Stimulated activated CD8-positive, alpha-beta memory T cell treated with anti-CD3 and anti-CD28 coated beads, Interleukin-4, amount 100 ng/mL, for 1 hour (primary cell): ENCODE measurements around the gene SDCCAG8.

ENCODE experiments used
- DNase-seq, 2 donors: peaks; one replicate each; pipeline ENCODE4 v3.0.0-alpha.2; 2020; ENCODE audit warnings: low read depth in 2 of 2, low spot score in 1 of 2

SDCCAG8 gene

DNA sequence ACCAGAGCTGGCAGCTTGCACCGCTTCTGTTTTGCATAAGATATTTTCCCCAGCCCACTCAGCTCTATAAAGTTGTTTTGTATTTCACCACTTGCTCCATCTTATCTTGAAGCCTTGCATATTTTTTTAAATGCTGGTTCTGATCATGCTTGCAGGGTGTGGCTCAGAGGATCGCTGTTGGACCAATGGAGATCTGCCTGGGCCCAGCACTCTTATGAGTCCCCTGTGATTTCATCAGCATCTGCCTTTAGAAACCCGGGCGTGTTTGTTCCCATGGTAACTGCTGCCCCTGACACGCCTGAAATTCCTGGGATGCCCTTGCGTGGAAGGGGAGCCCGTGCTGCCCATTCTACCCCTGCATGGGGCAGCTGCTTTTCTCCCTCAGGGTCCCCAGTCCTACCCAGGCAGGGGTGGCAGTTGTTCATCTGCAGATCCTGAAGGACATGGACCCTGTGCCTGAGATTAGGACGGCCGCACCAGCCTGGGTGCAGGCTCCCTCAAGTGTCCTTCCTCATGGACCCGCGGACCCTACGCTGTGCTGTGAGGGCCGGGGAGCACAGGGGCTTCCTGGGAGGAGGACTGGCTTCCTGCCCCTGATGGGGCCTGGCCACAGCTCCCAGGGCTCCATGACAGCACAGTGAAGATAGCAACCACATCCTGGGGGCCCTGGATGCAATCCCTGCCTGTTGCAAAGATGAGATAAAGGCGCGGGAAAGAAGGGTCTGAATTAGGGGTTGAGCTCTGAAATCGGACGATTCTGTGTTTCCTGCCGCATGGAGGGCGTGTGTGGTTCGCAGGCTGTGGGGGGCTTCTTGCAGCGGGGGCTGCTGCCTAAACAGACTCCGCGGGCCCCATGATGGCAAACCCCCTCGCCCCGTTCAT lies 226.5 kb downstream of the SDCCAG8 start:
- DNase-seq, result no peak

DNA sequence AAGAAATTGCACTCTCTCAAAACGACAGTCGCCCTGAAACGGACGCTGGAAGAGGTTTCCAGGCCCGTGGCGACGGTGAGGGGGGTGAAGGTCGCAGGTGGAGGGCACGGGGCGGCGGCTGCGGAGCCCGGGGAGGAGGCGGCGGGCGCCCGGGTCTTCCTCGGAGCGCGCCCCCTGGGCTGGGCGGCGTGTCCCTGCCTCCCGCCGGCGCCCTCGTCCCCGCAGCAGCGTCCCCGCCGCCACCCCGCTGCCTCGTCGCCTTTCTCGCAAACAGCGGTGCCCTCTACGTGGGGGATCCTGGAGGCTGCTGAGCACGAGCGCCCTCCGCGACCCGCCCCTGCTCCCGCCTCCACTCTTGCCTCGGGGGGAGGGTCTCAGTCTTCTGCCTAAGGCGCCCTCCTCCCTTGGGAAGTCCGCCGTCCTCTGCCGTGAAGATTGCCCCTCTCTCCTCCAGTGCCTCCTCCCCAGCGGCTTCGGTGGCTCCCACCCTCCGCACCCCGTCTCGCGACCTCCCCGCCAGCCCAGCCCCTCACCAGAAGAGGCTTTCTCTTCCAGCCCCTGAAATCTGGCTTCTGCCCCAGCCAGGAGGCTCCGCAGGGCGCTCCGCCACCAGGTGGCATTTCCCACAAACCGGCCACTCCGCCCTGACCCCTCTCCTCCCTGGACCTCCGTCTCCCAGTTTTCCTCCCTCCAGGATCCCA lies 227.4 kb downstream of the SDCCAG8 start:
- DNase-seq, result no peak

DNA sequence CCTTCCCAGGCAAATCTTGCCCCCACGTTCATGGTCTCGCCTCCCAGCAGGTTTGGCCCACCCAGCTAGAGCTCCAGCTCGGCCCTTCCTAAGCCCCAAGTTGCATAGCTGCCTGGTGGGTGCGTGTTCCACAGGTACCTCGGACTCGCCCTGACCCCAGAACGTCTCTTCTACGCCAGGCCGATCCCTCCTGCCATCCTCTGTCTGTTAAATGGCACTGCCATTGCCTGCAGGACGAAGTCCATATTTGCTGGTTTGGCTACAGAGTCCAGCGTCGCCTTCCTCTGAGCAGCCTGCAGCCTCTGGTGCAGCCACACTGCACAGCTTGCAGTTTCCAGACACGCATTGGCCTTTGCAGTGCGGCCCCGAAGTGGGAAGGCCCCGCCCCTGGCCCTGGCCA lies 228.1 kb downstream of the SDCCAG8 start:
- DNase-seq, result no peak

DNA sequence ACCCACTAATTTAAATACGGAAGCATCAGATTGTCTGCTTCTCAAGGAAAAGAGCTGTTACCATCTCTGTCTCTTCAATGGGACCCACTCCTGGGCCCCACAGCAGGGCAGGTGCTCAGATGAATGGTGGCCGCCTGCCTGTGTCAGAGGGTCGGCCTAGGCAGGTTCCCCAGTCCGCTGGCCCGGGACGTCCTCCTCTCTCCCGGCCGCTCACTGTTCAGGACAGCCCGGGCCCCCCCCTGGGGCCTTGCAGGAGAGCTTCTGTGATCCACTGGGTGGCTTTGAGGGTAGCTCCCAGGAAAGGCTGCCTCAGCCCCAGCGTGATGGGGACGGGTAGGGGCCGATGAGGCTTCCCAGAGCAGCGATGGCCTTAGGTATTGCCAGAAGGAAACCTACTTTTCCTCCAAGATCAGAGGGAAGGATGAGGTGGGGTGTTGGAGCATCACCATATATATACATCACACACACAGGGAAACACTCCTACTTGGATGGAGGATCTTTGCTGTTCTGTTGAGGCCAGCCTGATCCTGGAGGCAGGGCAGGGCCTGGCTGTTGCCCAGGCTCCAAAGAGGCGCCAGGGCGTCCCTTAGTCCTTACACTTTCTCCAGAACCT lies 231.3 kb downstream of the SDCCAG8 start:
- DNase-seq, result no peak

DNA sequence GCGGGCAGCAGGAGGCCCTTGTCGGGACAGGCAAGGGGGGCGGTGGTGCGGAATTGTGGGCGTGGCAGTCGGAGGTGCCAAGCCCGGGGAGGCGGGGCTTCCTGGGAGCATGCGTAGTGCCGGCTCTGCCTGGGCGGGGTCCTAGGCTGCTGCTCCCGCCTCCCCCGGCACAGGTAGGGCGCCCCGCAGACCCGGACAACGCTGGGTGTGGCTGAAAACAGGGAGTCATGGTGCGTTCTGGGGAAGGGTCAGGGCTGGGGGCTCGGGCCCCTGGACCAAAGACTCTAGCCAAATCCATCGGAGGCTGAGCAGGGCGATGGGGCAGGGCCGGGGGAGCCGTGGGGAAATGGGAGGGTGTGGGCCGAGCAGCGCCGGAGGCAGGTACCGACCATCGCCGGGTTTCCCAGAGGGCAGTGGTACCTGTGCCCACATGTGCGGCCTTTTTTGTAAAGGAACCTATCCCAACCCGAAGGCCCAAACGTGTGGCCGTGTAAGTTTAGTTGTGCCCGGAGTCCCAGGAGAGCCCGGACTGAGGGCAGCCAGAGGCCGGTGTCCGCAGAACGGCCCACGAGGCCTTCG lies 231.9 kb downstream of the SDCCAG8 start:
- no peak for DNase-seq

DNA sequence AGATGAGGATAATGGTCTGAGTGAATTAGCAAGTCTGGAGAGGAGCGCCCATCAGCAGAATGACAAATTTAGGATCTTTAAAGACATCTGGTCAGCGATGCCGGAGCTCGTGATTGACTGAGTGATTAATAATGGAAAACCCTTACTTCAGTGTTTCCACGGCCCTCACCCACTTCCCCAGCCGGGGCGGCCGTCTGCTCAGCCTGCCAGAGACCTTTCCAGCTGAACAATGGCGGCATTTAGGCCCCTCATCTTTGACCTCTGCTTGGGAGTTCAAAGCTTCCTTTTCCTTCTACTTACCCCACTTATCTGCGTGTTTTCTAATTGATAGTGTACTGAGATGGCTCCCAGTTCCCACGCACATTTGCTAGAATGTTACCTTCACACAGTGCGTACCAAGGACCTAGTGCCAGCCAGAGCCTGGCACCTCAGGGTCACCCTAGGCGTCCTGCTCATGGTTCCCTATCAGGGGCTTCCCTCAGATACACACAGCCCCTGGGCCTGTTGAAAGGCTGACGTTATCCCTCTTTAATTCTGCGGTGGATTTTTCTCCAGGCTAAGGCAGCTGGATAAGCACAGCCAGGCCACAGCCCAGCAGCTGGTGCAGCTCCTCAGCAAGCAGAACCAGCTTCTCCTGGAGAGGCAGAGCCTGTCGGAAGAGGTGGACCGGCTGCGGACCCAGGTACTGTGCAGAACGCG lies 232.8 kb downstream of the SDCCAG8 start:
- DNase-seq, result no peak

DNA sequence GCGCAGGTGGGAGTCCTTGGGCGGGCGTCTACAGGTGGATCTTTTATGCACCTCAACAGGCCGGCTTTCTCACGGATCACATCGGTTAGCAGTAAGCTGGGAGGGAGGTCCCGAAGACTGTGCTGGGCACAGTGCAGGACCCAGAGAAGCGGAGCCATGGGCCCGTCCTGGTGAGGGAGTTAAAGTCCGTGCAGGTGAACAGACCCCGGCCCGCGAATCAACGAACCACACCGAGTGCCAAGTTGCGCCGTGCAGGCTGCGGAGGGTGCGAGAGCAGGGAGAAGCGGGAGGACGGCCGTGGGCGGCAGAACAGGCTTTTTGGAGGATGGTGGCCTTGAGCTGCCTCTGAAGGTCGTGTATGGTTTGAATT lies 233.3 kb downstream of the SDCCAG8 start:
- DNase-seq, result no peak

DNA sequence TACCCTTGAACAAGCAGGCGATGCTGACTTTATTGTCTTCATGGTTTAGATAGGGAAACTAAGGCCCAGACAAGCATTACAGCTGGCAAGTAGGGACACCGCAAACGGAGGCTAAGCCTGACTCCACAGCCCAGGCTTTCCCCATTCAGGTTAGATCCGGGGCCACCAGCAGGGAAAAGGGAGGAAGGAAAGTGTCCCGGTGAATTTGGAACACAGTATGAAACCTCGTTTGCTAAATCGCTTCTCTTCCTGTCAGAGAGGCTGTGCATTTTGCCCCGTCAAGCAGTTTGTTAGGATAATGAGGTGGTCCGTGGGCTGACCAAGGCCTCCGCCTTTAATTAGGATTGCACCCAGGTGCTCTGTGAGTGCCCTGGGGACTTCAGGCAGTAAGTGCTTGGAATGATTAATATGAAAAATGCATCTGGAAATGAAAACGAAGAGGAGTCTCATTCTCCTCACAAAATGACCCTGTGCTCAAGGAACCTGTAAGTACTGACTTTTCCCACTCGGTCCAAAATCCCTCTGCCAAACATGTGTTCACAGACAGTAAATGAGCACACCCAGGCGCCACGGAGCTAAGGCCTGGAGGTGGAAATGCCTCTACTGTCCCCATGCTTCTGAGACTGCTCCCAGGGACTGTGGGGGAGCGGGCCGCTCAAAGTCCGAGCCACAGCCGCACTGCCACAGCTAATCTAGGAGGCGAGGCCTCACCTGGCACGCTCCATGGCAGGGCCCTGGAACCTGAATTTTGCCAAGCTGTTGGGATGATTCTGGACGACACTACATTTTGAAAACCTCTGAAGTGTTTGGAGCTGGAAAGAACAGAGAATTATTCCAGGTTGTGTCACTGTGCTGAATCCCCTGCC lies 234.1 kb downstream of the SDCCAG8 start:
- no peak for DNase-seq

DNA sequence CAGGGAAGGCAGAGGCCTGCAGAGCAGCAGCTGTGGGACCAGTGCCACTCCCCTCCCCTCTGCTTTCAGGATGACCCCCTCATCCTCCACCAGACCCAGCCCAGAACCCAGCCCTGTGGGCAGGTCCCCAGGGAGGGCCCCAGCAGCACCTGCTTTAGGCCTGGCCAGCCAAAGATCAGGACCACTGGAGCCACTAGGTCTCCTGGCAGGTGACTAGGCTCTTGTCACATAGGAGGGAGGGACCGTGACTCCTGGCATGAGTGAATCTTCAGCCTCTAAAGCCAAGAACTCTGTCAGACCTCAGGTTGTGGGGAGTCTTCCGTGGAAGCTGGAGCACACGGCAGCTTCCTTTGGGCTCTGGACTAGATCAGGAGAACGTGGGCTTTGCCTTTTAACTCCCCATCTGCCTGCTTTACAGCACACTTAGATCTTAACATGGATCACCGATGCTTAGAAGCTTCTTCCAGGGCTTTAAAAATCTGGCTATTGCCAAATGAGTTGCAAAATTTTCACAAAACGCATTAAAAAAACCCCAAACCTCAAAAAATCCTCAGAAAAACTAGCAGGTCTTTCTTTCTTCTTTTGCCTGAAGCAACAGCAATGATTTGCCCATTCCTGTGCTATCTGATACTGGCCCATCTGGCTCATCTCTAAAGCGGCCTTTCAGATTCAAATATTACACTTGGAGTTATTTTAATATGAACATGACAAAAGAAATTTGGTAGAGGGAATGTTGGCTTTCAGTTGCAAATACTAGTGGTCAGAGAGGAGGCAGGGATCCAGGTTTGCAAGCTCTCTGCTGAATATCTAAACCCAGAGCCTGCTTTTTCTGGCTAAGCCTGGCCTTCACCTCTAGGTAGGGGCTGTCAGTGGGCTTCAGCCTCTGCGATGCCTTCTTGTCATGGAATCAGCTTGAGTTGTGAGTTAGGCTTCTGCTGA lies 235.2 kb downstream of the SDCCAG8 start:
- DNase-seq, result no peak

DNA sequence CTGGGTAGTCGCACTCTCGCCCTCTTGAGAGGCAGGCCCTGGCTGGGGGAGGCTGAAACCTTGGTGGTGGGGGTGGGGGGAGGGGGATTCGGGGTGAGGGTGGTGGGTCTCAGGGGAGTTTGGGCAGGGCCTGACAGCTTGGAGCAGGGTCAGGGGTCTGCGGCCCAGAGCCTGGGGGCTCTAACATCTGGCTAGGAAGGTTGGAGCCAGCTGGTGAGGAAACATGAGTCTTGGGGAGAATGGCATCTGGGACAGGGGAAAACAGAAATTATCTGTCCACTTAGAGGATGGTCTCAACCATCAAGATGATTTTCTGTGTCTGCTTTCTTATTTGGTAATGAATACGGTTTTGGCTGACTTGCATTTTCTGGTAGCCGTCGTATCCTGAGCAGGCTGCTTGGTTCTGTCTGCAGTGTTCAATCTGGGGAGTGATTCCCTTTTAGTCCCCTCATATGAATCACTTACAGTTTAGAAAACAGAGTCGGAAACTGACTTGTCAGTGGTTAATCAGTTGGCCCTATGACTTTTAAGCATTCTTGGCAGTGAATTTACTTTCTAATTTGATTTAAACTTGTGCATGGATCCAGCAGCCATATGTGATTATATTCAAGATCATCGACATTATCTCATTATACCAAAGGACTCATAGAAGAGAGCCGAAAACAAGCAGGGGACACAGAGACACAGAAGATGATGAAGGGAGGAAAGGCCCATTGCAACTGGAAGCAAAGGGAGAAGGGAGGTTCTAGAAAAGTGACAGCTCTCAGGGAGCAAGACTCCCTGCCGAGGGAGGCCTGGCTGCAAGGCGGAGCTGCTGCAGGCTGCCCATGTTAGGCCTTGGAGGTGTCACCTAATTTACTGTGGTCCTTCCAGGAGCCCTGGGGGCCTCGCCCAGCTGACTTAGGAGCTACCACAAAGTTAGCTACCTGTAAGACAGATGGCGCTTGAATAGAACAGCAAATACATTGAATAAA lies 237.6 kb downstream of the SDCCAG8 start:
- no peak for DNase-seq

DNA sequence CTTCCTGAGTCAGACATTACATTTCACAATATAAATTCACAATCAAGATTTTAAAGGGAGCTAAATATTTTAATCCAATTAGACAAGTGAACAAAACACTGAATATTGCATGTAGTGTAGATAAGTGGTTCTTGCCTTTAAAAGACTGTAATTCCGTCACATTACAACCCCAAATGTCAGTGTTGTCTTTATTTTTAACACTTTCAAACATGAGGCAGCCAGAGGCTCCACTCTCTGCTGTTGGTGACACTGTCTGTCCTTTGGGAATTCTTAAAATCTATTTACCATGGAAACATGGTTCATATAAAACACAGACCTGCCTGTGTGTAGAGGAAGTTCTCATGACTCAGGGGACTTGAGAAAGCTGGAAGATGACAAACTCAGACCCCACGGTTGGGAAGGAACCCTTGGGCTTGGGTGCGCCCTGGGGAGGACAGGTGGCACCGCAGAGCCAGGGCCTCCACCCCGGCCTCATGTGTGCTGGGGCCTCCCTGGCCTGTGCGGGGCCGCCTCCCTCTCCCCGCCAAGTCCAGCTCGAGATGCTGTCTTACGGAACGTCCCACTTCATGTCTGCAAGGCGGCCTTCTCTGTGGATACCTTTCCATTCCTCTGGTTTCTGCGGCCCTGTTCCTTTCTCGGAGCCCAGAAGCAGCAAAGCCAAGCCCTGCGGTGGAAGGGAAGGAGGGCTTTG lies 239.0 kb downstream of the SDCCAG8 start:
- no peak for DNase-seq

DNA sequence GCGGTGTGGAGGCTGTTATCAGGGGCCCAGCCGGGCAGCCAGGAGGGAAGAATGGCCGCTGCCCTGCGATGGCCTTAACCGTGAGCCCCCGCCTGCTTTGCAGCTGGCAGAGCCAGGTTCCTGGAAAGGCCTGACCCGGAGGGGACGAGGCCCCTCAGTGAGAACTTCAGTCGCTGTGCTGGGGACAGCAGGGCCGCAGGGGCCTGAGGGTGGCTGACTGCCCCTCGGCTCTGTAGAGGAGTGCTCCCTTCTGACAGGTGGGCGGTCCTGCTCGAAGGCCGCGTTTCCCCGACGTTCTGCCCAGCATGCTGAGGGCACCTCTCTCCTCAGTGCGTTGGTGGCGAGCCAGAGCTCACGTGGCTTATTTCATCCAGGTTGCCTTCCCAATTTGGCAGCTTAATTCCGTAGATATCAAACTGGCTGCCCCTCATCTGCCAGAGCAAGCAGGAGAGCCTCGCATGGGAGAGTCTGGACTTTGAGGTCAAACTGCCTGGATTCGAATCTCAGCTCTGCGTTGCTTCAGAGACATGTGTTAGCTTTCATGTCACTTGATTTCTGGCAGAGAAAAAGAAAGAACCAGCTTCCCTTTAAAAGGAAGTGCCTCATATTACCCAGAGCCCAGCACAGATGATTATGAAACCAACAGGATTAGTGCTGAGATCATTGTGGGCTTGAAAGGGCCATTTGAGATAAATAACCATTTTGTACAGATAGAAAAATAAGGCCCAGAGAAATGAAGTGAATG lies 239.8 kb downstream of the SDCCAG8 start:
- DNase-seq, result no peak

DNA sequence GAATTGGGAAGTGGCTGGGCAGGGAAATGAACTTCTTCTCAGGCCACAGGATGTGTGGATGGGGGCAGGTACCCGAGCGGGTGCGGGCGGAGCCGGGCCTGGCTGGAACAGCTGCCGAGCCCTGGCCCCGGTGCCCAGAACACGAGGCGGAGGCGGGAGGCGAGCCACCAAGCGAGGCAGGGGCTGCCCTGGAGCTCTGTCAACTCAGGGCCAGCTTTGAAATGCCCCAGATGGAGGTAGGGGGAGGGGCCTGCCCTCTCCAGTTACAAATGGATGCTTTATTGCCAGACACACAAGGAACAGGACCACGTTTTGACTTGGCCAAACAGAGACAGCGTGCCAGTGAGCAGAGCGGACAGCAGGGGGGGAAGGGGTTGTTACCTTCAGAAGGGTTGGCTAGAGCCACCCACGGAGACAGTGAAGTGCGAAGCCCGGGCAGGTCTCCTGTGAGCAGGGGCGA lies 240.4 kb downstream of the SDCCAG8 start:
- DNase-seq, result no peak

DNA sequence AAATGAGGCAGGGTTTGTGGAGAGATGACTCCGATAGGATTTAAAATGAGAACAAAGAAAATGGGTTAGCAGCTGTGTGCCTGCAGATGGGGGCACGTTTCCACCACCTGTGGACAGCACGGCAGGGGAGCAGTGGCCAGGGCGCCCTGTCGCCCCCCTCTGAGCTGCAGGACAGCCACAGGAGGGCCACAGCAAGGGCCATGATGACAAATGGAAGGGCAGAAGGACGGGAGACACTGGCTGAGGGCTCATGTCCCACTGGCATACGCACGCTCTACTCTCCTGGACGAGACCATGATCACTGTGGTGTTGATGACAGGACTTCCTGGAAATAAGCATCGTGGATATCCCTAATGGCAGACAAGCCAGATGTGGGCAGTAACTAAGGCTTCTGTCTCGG lies 241.0 kb downstream of the SDCCAG8 start:
- DNase-seq, result no peak

DNA sequence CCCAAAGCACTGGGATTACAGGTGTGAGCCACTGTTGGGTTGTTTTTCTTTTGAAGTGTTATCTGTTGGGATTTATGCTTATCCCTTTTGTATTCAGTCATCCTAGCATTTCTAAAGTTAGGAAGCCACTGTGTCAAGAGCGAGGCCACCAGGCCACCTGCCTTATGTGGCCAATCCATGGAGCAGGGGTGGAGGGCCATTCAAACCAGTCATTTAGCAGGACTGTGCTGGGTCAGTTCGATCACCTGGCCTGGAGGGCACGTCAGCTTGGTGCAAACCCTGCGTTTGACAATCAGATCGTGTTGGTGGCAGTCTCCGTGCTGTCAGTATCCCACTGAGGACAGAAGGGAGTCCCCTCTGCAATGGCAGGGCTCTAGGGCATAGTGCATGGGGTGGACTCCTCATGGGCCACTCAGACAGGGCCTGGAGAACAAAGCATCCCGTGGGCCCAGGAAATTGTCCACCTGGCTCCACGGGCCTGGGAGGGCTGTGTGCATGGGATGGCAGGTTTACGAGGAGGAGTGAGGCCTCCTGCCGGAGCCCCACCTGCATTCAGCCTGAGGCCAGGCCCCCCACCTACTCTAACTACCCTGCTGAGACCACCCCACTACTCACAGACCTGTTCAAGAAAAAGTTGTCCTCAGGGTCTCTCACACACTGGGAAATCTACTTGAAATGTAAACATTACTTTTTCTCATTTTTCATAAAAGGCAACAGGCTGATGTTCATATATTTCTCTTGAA lies 242.3 kb downstream of the SDCCAG8 start:
- no peak for DNase-seq

DNA sequence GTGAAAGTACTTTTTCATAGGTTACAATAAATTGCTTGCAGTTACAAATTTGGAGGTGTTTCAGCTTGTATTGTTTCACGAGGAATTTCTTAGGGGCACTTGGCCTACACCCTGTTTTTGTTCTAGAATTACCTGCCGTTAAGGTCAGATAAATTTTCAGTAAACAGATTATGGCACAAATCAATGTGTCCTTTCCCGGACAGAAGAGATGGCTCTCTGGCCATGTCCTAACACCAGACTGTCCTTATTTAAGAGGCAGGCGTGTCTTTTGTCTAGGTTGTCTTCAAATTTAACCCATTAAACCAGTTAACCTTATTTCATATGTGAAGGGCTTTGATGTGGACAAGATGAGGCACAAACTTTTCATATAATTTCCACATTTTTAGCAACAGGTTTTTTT lies 243.4 kb downstream of the SDCCAG8 start:
- DNase-seq, result no peak
